H1 (cell line): Measurements from ENCODE around the gene TPPP2. TPM values are rescaled to one million over a fixed set of nuclear protein-coding genes. Genes with fewer than 3 reads are reported as not detected.

Experiments
- BRCA1 ChIP-seq: IDR thresholded peaks from 2 replicates; pipeline ENCODE4 v1.6.1; 2012; ENCODE audit warnings: low read depth, low read length, improper control_type of control experiment
- CEBPB ChIP-seq: IDR thresholded peaks from 2 replicates; pipeline ENCODE4 v1.6.1; 2012; ENCODE audit warnings: low read depth, low read length
- CREB1 ChIP-seq: IDR thresholded peaks from 2 replicates; pipeline ENCODE4 v1.6.1; 2012; ENCODE audit warnings: inconsistent platforms
- KDM4A ChIP-seq: IDR thresholded peaks from one replicate; pipeline ENCODE4 v1.7.1; 2012; ENCODE audit warnings: low read depth, mild to moderate bottlenecking, moderate library complexity, low read length, inconsistent platforms; ENCODE audit not compliant: severe bottlenecking
- RFX5 ChIP-seq: IDR thresholded peaks from 2 replicates; pipeline ENCODE4 v1.6.1; 2011; ENCODE audit warnings: low read depth, low read length, improper control_type of control experiment, borderline replicate concordance
- RNF2 ChIP-seq: fragments of 200-900, 300-1000 bp; sonication (generic); IDR thresholded peaks from 2 replicates; pipeline ENCODE4 v1.7.1; 2016; ENCODE audit warnings: borderline replicate concordance, low read depth, mild to moderate bottlenecking, antibody characterized with exemption, low read length; ENCODE audit not compliant: poor library complexity, severe bottlenecking; ENCODE audit errors: missing control alignments
- SAP30 ChIP-seq: fragments of 300-600 bp; sonication (generic); IDR thresholded peaks from 2 replicates; pipeline ENCODE4 v1.7.1; 2012; ENCODE audit warnings: low read length, moderate library complexity, mild to moderate bottlenecking, inconsistent platforms; ENCODE audit not compliant: insufficient read depth, insufficient replicate concordance
- SUZ12 ChIP-seq: fragments of 200-600 bp; sonication (generic); IDR thresholded peaks from 2 replicates; pipeline ENCODE4 v1.6.1; 2012; ENCODE audit warnings: mild to moderate bottlenecking, inconsistent platforms, low read length, moderate library complexity, mixed read lengths
- TAF7 ChIP-seq: optimal IDR thresholded peaks from 2 replicates; pipeline ENCODE3; 2011; ENCODE audit warnings: low read depth, mild to moderate bottlenecking, inconsistent platforms, low read length, moderate library complexity, borderline replicate concordance
- polyA plus RNA-seq, 7 experiments: library from polyadenylated mRNA; depleted of rRNA in 3 of 7; stranded (reverse) in 5 of 7; unstranded in 2 of 7; fragments of >200 nt in 5 of 7; fragments of 200-250 nt in 2 of 7; gene quantifications; 1 replicate in 5 of 7; 2 replicates in 1 of 7; 4 replicates in 1 of 7; pipeline versions ENCODE4 v1.2.1 to v1.2.3, GENCODE V29; 2011 to 2013; ENCODE audit warnings: missing spikeins in 2 of 7, mixed read lengths in 2 of 7
- total RNA-seq: library from RNA; stranded (reverse); fragmentation: NEBNext Ultra II Directional; extraction: Animal tissue kit (Norgen Biotek cat#: 25700); gene quantifications from 2 replicates; pipeline ENCODE4 v1.2.1, GENCODE V29; 2021

Gene TPPP2
- total and polyA plus RNA-seq, 2 of the 8 experiments (the other 6 are each of a cell fraction or from before 2014, with no cell fraction given), result not detected

DNA sequence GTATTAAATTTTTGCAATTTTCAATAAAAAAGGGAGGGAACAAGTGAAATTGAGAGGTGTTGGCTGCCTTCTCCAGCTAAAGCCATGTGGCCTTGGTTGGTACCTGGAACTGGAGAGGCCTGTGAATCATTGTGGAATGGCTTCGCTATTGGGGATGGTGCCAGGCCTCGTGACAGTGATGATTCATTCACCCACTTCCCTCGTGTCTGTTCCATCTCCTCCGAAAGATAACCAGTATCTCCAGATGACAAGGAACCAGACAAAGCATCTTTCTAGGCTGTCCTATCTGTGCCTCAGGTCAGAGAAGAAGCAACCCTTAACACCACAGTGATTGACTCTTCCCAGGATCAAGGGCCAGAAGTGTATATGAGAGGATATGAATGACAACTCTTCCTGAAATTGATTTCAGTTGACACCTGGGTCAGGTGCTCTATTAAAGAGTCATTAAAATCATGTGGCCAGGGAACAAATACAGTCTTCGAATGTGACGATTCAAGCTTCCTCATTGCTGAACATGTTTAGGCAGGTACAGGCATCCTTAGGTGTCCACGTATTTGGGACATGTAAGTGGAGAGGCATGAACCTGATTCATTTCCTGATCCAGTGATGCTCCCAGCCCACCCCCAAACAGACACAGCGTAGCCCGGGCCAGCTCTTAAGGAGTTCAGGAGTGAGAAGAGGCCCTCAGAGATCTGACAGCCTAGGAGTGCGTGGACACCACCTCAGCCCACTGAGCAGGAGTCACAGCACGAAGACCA, 11.8 kb downstream of the TPPP2 start, which contains the start of gene RNASE7 (continued):
- TF ChIP-seq SUZ12 (no peak), CREB1 (no peak), BRCA1 (no peak), KDM4A (no peak), SAP30 (no peak), RFX5 (no peak), RNF2 (no peak), TAF7 (no peak), CEBPB (no peak)
